ENCODE data around the gene DOK3. TPM values are rescaled to one million over a fixed set of nuclear protein-coding genes. Genes with fewer than 3 reads are reported as not detected.

Gene DOK3
- total and polyA plus RNA-seq, 2 donors (not counting 1 experiment from before 2014, with no cell fraction given) = 103 to 115 TPM

- H2AFZ ChIP-seq (ENCODE audit: insufficient read depth, low read depth, low read length, poor library complexity, severe bottlenecking) = no peak overlapping the region
- no peaks in the 10 kb centered on the region for H3K9me3 ChIP-seq (ENCODE audit: control extremely low read depth in 1 of 3, control insufficient read depth in 2 of 3, insufficient read depth in 1 of 3, low read length in 2 of 3)
- intact Hi-C loops (cut with micrococcal nuclease) = no loop called here
- ATAC-seq (ENCODE audit: low read depth) (no peak), DNase-seq (no peak)
- no peak overlapping the region for H3K9ac ChIP-seq (ENCODE audit: low read length)
- no peak overlapping the region for H3K4me2 ChIP-seq (replicated peaks; ENCODE audit: low read depth, low read length, poor library complexity, severe bottlenecking)
- H3K27me3 ChIP-seq (replicated peaks in 1 of 4; ENCODE audit: control extremely low read depth in 1 of 4, control insufficient read depth in 3 of 4, insufficient read depth in 4 of 4, low read length in 3 of 4) = no peaks in the 10 kb centered on the region
- peaks cover 1 to 73% of the 10 kb centered on the region in 2 experiments for H3K36me3 ChIP-seq (replicated peaks in 1 of 2; ENCODE audit: control extremely low read depth in 1 of 2, control insufficient read depth in 1 of 2, extremely low read depth in 1 of 2, insufficient read depth in 2 of 2, low read length in 1 of 2)
- H3K4me3 Mint-ChIP-seq = no peak overlapping the region
- H3K27ac ChIP-seq (ENCODE audit: low read length in 2 of 2) = no peak overlapping the region
- WGBS (ENCODE audit: insufficient coverage) = 93% methylated on average over 17 of the region's 27 CpGs
- H3K4me1 Mint-ChIP-seq = no peaks in the 10 kb centered on the region
- H3K27ac Mint-ChIP-seq = no peak overlapping the region
- TF ChIP-seq CTCF (IDR thresholded peaks at IDR 0.05) (no peak), EZH2 (IDR thresholded peaks at IDR 0.05; ENCODE audit: borderline replicate concordance, insufficient read depth, low read depth, low read length, poor library complexity, severe bottlenecking) (no peak)
- ChIA-PET CTCF (no interaction called here), POLR2A (interaction anchor here (0.9 kb wide), 1 partner anchor 15 kb away, joined by 3 read pairs; the partner anchor contains the start of gene DDX41)
- H4K20me1 ChIP-seq (ENCODE audit: control insufficient read depth, insufficient read depth, low read length, poor library complexity, severe bottlenecking) = peaks cover 8% of the 10 kb centered on the region
- H3K79me2 ChIP-seq (ENCODE audit: control insufficient read depth, insufficient read depth, low read length) = peaks cover 9% of the 10 kb centered on the region
- no peaks in the 10 kb centered on the region for H3K9me3 Mint-ChIP-seq (ENCODE audit: insufficient read depth)
- H3K4me3 ChIP-seq (ENCODE audit: control extremely low read depth in 1 of 5, extremely low read depth in 1 of 5, insufficient read depth in 1 of 5, low read depth in 2 of 5, low read length in 4 of 5) = no peak overlapping the region
- H3K27me3 Mint-ChIP-seq = no peaks in the 10 kb centered on the region
- no peaks in the 10 kb centered on the region for H3K4me1 ChIP-seq (ENCODE audit: control insufficient read depth in 2 of 2, insufficient read depth in 2 of 2, low read length in 2 of 2)
Measured at GRCh38 chr5:177531209-177531940, 21.7 kb upstream of the DOK3 start.

DNA sequence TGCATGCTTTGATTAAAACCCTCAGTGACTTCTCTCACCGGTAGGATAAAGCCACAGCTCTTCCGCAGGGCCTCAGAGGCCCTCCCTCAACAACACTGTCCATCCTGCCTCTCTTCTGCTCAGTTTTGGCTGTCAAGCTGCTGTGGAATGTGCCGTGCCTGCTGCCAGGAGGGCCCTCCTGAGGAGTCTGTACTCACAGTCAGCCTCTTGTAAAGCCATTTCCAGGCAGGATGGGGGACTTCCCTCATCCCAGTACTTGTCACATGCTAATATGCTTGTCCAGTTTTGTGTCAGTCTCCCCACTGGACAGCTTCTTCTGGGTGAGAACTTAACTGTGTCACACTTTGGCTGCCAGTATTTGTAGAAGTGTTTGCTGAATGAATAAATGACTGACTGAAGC, 21.0 kb upstream of the DOK3 start:
- no peaks in the 10 kb centered on the region for H3K4me1 ChIP-seq (ENCODE audit: control insufficient read depth in 2 of 2, insufficient read depth in 2 of 2, low read length in 2 of 2)
- H3K9me3 ChIP-seq (ENCODE audit: control extremely low read depth in 1 of 3, control insufficient read depth in 2 of 3, insufficient read depth in 1 of 3, low read length in 2 of 3) = no peaks in the 10 kb centered on the region
- CTCF ChIA-PET = no interaction called here
- Mint-ChIP-seq H3K9me3 (ENCODE audit: insufficient read depth) (no peaks in the 10 kb centered on the region), H3K4me1 (no peaks in the 10 kb centered on the region), H3K27ac (no peak overlapping the region), H3K27me3 (no peaks in the 10 kb centered on the region), H3K4me3 (no peak overlapping the region)
- ATAC-seq (ENCODE audit: low read depth) (no peak), DNase-seq (no peak)
- H3K36me3 ChIP-seq (replicated peaks in 1 of 2; ENCODE audit: control extremely low read depth in 1 of 2, control insufficient read depth in 1 of 2, extremely low read depth in 1 of 2, insufficient read depth in 2 of 2, low read length in 1 of 2) = peaks cover 1 to 74% of the 10 kb centered on the region in 2 experiments
- H2AFZ ChIP-seq (ENCODE audit: insufficient read depth, low read depth, low read length, poor library complexity, severe bottlenecking) = no peak overlapping the region
- H3K9ac ChIP-seq (ENCODE audit: low read length) = no peak overlapping the region
- intact Hi-C loops (cut with micrococcal nuclease) = no loop called here
- WGBS (ENCODE audit: insufficient coverage) = 91% methylated on average over 3 of the region's 3 CpGs
- no peak overlapping the region for H3K4me3 ChIP-seq (ENCODE audit: control extremely low read depth in 1 of 5, extremely low read depth in 1 of 5, insufficient read depth in 1 of 5, low read depth in 2 of 5, low read length in 4 of 5)
- H3K79me2 ChIP-seq (ENCODE audit: control insufficient read depth, insufficient read depth, low read length) = peaks cover 11% of the 10 kb centered on the region
- no peak overlapping the region for H3K27ac ChIP-seq (ENCODE audit: low read length in 2 of 2)
- H3K27me3 ChIP-seq (replicated peaks in 1 of 4; ENCODE audit: control extremely low read depth in 1 of 4, control insufficient read depth in 3 of 4, insufficient read depth in 4 of 4, low read length in 3 of 4) = no peaks in the 10 kb centered on the region
- peaks cover 7% of the 10 kb centered on the region for H4K20me1 ChIP-seq (ENCODE audit: control insufficient read depth, insufficient read depth, low read length, poor library complexity, severe bottlenecking)
- H3K4me2 ChIP-seq (replicated peaks; ENCODE audit: low read depth, low read length, poor library complexity, severe bottlenecking) = no peak overlapping the region
- TF ChIP-seq EZH2 (IDR thresholded peaks at IDR 0.05; ENCODE audit: borderline replicate concordance, insufficient read depth, low read depth, low read length, poor library complexity, severe bottlenecking) (no peak), CTCF (IDR thresholded peaks at IDR 0.05) (no peak)
- POLR2A ChIA-PET = no interaction called here
